ENCODE results near the gene IFITM10.

The IFITM10 gene

DNA sequence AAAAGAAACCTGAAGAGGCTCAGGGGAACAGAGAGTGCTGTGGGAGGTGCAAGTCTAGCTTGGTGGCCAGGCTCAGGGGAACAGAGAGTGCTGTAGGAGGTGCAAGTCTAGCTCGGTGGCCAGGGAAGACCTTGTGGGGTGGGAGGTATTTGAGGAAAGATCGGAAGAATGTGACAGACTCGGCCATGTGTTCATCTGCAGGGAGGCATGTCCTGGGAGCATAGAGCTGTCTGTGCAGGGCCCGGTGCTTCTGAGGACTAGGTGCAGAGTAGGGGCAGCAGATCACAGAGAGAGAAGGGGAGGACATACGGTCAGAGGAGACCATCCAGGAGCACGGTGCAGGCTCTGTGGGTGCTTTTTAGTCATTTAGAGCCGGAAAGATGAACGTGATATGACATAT is 10.8 kb downstream of the IFITM10 start:
- no peak for DNase-seq (ENCODE audit: low read depth)

DNA sequence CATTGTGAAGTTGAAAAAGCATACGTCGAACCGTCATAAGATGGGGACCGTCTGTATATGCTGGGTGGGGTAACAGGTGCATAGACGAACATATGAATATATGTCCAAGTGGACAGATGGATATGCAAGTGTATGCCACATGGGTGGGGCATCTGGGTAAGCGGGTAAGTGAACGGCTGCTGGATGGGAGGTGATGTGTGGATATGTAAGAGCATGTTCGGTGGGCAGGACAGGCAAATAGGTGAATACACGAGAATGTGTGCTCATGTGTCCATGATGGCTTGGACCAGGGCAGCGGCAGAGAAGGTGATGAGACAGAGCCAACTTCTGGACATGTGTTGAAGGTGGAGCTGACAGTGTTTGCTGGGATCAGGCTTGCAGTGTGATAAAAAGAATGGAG is 12.0 kb downstream of the IFITM10 start:
- DNase-seq (ENCODE audit: low read depth), result no peak

DNA sequence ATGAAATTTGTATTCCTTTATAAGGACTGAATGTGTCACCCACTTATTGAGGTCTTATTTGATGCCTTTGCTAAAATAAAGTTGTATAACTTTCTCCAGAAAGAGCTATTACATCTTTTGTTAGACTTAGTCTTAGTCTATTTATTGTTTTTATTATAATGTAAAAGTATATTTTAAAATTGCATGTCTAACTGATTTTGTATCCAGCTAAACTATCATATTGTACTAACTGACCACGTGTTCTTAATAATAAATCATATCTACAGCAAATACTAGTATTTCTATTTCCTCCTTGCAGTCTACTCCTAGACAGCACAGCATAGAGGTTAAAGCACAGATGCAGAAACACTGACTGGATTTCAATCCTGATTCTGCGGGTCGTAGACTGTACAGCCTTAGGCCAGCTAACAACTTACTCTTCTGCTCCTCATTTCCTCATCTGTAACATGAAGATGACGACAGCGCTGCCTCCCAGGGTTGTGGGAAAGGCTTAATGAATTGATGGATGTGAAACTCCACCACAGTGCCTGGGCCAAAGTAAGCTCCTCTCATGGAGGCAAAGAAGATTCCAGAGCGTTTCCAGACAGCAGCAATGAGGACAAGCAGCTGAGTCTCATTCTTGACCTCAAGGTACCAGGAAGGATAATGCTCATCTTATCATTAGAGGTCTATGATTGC is 13.2 kb downstream of the IFITM10 start:
- DNase-seq (ENCODE audit: low read depth), result no peak

GRCh38 chr11:1736447-1736992 is 13.9 kb downstream of the IFITM10 start:
- no peak for DNase-seq (ENCODE audit: low read depth)

DNA sequence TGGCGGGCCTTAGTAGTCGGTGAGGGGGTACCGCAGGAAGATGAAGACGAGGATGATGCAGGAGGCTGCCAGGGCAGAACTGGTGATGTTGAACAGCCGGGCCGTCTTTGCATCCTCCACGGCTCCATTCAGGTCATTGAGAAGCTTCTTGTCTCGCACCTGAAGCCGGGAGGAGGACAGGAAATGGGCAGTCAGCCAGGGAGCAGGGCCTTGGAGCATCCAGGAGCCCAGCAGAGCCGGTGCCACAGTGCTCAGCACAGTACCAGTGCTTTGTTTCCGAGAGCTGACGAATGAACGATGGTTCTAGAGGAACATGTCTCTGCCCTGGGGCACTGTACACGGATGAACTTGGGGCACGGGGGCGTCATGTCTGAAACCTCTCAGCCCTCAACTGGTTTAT is 15.1 kb downstream of the IFITM10 start:
- DNase-seq (ENCODE audit: low read depth), result no peak

- no peak for DNase-seq (ENCODE audit: low read depth)
Observed at GRCh38 chr11:1734641-1735081, 15.7 kb downstream of the IFITM10 start.

DNA sequence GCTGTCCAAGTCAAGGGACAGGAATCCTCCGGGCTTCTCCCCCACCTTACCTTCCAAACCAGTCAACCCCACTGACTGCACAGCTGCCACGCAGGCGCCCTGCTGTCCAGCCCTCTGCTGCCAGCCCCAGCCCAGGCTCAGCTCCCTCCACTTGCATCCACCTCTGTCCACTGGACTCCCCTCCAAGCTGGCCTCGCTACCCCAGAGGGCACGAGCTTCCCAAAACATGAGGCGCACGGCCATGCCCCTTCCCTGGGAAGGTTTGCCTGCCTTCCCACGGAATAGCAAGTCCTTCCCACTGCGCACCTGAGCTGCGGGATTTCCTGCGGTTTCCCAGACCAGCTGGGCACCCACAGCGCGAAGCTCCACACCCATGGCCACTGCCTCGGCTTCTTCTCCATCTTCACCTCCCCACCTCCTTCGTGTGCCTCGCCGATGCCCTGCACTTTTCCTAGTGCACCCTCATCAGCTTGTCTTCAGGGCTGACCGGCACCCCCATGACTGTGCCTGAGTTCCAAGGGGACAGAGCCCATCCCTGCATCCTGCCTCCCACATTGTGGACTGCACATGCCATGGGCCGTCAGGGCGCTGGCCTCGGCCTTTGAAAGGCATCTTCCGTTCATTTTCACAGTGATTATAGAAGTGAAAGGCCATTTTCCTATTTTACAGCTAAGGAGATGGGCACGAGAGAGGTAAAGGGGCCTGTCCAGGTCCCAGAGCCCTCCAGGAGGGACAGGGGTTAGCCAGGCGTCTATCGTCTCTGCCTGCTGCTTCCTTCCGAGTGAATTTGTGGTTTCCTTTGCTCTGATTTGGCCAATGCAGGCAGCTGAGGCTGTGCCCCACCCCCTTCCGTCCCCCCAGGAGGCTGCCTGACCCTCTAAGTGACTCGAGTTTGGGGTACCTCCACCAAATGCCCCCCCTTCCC is 16.4 kb downstream of the IFITM10 start:
- DNase-seq (ENCODE audit: low read depth), result no peak

DNA sequence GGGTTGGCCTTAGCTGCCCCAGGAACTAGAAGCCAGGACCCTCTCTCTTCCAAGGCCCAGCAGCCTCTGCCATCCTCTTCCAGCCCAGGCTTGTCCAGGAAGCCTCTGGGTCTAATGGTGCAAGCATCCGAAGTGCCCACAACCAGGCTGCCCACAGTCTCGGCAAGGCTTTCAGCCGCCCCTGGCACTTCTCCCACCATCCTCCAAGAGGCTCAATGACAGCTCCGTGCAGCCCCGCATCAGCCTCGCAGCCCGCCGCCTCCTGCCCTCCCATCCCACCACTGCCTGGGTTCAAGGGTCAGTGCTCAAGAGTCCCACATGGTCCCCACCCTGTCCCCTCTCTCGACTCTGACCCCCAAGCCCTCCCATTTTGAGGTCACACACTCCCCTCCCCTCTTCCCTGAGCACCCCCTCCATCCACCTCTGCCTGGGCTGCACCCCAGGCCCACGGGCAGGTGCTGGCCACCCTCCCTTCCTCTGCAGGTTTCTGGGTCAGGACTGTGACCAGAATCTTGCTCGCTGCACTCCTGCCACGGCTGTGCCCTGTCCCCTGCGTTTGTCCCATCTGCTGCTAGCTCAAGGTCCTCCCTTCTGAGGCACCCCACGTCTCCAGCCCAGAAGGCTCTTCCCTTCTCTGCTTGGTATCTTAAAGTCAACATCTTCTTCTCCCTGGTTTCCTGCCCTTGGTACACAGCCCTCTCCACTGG is 17.2 kb downstream of the IFITM10 start:
- no peak for DNase-seq (ENCODE audit: low read depth)

GRCh38 chr11:1732418-1733008 is 17.9 kb downstream of the IFITM10 start:
- DNase-seq (ENCODE audit: low read depth), result no peak

DNA sequence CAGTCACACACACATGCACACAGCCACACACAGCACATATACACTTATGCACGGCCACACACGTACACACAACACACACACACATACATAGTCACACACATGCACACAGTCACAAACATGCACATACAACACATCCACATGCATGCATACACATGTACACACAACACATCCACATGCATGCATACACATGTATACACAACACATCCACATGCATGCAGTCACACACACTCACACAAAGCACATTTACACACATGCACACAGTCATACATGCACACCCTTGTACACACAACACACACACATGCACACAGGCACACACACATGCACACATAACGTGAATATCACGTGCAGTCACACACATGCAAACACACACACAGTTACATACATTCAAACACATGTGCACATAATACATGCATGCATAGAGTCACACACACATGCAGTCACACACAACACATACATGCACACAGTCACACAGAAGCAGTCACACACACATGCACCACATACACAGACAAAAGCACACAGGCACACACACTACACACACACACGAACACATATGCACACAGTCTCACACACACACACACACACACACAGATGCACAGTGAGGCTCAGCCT is 18.8 kb downstream of the IFITM10 start:
- no peak for DNase-seq (ENCODE audit: low read depth)

GRCh38 chr11:1730059-1730629 is 20.3 kb downstream of the IFITM10 start:
- no peak for DNase-seq (ENCODE audit: low read depth)

- DNase-seq (ENCODE audit: low read depth), result no peak
Observed at GRCh38 chr11:1729692-1730011, 20.7 kb downstream of the IFITM10 start.

DNA sequence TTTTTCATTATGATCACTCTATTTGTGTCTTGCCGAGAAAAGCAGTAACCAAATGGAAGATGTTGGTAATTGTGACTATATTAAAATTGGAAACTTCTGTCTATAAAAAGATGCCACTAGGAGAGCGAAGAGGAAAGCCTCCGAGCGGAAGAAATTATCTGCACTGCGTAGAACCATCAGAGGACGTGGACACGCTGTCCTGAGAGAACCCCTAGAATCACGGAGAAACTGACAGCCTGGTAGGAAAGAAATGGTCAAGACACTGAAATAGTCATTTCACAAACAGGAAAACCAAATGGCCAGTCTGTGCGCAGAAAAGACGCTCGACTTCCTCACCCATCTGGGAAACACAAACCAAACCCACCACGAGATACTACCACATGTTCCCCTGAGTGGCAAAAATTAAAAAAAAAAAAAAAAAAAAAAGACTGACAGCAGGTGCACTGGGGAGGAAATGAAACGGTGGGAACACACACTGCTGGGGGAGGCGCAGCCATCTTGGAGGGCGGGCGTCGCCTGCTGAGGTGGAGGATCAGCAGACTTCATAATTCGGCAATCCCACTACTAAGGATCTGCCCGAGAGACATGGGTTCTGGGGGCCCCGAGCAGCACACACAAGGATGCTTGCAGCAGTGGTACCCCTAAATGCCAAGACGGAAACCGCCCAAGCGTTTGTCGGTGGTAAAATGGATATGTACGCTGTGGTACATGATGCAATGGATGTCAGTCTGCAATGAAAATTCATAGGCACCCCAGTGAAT is 21.3 kb downstream of the IFITM10 start:
- no peak for DNase-seq (ENCODE audit: low read depth)

DNA sequence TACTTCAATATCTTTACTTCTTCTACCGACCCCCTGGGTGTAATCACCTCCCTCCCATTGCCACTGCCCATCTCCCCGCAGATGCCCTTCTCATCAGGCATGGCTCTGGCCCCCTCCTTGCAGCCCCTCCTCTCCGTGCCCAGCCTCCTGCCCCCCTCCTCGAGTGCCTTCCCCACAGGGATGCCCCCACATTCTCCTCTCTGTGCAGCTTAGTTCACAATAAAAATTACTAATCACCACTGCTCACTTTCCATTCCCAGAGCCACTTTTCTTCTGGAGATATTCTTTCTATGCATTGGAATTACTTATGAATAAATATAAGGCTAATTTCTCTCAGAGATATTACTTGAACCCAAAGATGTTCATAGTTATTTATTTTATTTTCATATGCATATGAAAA is 22.1 kb downstream of the IFITM10 start:
- no peak for DNase-seq (ENCODE audit: low read depth)

DNA sequence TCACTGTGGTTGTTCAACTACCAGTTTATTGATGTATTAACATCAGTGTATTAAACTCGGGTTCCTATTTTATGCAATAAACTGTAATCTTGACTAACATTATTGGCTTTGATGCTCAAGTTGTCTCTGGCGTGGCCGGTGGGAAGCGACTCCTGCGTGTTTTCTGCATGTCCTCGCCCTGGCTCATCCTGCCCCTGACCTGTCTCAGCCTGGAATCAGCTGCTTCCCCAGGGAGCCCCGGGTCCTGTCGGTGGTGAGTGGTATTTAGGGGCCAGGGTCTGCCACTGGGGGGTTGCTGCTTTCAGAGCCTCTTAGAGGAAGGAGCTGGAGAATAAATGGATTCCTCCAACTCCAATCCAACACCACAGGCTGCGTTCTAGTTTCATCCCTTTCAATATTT is 22.5 kb downstream of the IFITM10 start:
- DNase-seq (ENCODE audit: low read depth), result no peak

GRCh38 chr11:1727096-1727690 is 23.2 kb downstream of the IFITM10 start:
- DNase-seq (ENCODE audit: low read depth), result no peak

GRCh38 chr11:1719781-1720180 is 30.6 kb downstream of the IFITM10 start:
- no peak for DNase-seq (ENCODE audit: low read depth)

DNA sequence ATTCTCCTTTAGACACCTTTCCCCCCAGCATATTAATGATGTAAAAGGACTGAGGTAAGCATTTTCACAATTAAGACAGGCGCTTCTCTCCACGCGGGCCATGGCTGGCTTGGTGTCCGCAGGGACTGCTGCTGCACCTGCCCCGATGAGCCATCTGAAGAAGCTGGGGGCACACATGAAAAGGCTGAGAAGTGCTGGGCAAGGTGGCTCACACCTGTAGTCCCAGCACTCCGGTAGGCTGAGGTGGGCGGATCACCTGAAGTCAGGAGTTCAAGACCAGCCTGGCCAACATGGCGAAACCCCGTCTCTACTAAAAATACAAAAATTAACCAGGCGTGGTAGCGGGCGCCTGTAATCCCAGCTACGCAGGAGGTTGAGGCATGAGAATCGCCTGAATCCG is 32.1 kb downstream of the IFITM10 start:
- DNase-seq (ENCODE audit: low read depth), result no peak

DNA sequence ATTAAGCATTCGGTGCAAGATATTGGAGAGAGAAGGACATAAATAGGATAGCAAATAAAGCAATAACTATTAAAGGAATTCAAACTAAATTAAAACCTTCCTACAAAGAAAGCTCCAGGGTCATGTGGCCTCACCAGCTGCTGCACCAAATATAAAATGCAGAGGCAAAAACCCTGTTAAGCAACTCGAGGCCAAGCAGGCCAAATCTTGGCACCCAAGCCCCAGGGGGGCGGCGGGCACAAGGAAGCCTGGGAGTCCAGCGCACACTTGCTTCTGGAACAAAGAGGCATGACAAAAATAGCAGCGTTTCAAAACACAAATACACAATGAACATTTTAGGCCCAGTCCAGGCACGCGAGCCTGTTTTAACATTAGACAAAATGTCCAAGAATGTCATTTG is 32.6 kb downstream of the IFITM10 start:
- no peak for DNase-seq (ENCODE audit: low read depth)
